Peyer's patch (tissue), 4 donors: ENCODE data around the gene DYRK1A.

ENCODE experiments used
- CTCF ChIP-seq, 6 experiments: fragments of 450-650 bp in 4 of 6; fragments of 200-600 bp in 2 of 6; sonication (generic) in 1 of 6; IDR thresholded peaks; one replicate each; pipeline ENCODE4 v1.5.1; 2017 to 2019; ENCODE audit warnings: antibody characterized with exemption in 6 of 6, mild to moderate bottlenecking in 3 of 6, moderate library complexity in 1 of 6
- POLR2A ChIP-seq, 2 donors: fragments of 450-650 bp; IDR thresholded peaks; one replicate each; pipeline ENCODE4 v1.5.1; 2017; ENCODE audit warnings: antibody characterized with exemption in 2 of 2, mild to moderate bottlenecking in 2 of 2, moderate library complexity in 2 of 2

GRCh38 chr21:37331411-37331810 is 35.2 kb upstream of the DYRK1A start:
- TF ChIP-seq CTCF (IDR thresholded peaks at IDR 0.05): no peak
- TF ChIP-seq POLR2A (IDR thresholded peaks at IDR 0.05): no peak
